H9 (cell line): ENCODE results near the gene TMEM44. TPM values are rescaled to one million over a fixed set of nuclear protein-coding genes. Genes with fewer than 3 reads are reported as not detected.
A peak's percentile ranks its signal among the peaks of the same experiment; 100 is the strongest.

Source experiments
- DNase-seq: peaks from one replicate; pipeline ENCODE4 v3.0.0-alpha.2; 2017
- H2AFZ ChIP-seq: one replicate; pipeline ENCODE4 v1.6.1; 2013; ENCODE audit warnings: mild to moderate bottlenecking, low read length, control low read depth, moderate library complexity
- H2AK5ac ChIP-seq: 2 replicates; pipeline ENCODE4 v1.6.1; 2013; ENCODE audit warnings: low read length, control low read depth, mixed read lengths; ENCODE audit not compliant: insufficient read length
- H2BK120ac ChIP-seq: one replicate; pipeline ENCODE4 v1.6.1; 2013; ENCODE audit warnings: low read depth, mild to moderate bottlenecking, low read length, control low read depth, inconsistent platforms; ENCODE audit not compliant: poor library complexity, severe bottlenecking
- H2BK12ac ChIP-seq: 2 replicates; pipeline ENCODE4 v1.6.1; 2013; ENCODE audit warnings: low read length, control low read depth, mixed read lengths, low read depth; ENCODE audit not compliant: insufficient read length
- H2BK15ac ChIP-seq: 2 replicates; pipeline ENCODE4 v1.6.1; 2013; ENCODE audit warnings: low read depth, low read length, control low read depth
- H2BK20ac ChIP-seq: one replicate; pipeline ENCODE4 v1.6.1; 2013; ENCODE audit warnings: low read depth, mild to moderate bottlenecking, low read length, control low read depth, inconsistent platforms; ENCODE audit not compliant: poor library complexity, severe bottlenecking
- H2BK5ac ChIP-seq: 2 replicates; pipeline ENCODE4 v1.6.1; 2013; ENCODE audit warnings: low read length, control low read depth, mixed read lengths; ENCODE audit not compliant: insufficient read length
- H3K14ac ChIP-seq: 2 replicates; pipeline ENCODE4 v1.6.1; 2013; ENCODE audit warnings: low read length, control low read depth; ENCODE audit not compliant: insufficient read depth
- H3K18ac ChIP-seq: 2 replicates; pipeline ENCODE4 v1.6.1; 2013; ENCODE audit warnings: low read depth, mild to moderate bottlenecking, mixed read lengths, low read length, control low read depth; ENCODE audit not compliant: insufficient read length
- H3K23ac ChIP-seq: 2 replicates; pipeline ENCODE4 v1.6.1; 2013; ENCODE audit warnings: low read length, control low read depth, mixed read lengths, low read depth; ENCODE audit not compliant: insufficient read length
- H3K23me2 ChIP-seq: 2 replicates; pipeline ENCODE4 v1.6.1; 2013; ENCODE audit warnings: low read depth, mild to moderate bottlenecking, mixed read lengths, low read length, control low read depth; ENCODE audit not compliant: insufficient read length, poor library complexity, severe bottlenecking
- H3K27ac ChIP-seq: 2 replicates; pipeline ENCODE4 v1.5.1; 2013; ENCODE audit warnings: low read length, control low read depth, mixed read lengths, low read depth; ENCODE audit not compliant: insufficient read length
- H3K27me3 ChIP-seq: 2 replicates; pipeline ENCODE4 v1.6.1; 2013; ENCODE audit warnings: low read length, control low read depth, inconsistent platforms; ENCODE audit not compliant: insufficient read depth
- H3K4ac ChIP-seq: 2 replicates; pipeline ENCODE4 v1.6.1; 2013; ENCODE audit warnings: low read depth, mild to moderate bottlenecking, control low read depth, inconsistent platforms, low read length, moderate library complexity
- H3K4me1 ChIP-seq: 2 replicates; pipeline ENCODE4 v1.6.1; 2013; ENCODE audit warnings: low read length, control low read depth, inconsistent platforms; ENCODE audit not compliant: insufficient read depth
- H3K4me2 ChIP-seq: 2 replicates; pipeline ENCODE4 v1.6.1; 2013; ENCODE audit warnings: low read length, control low read depth, mixed read lengths; ENCODE audit not compliant: insufficient read length, insufficient read depth
- H3K56ac ChIP-seq: 2 replicates; pipeline ENCODE4 v1.6.1; 2013; ENCODE audit warnings: low read depth, mild to moderate bottlenecking, mixed read lengths, low read length, control low read depth; ENCODE audit not compliant: insufficient read length
- H3K79me1 ChIP-seq: 2 replicates; pipeline ENCODE4 v1.6.1; 2013; ENCODE audit warnings: low read depth, mild to moderate bottlenecking, moderate library complexity, low read length, control low read depth, inconsistent platforms; ENCODE audit not compliant: insufficient read depth, poor library complexity, severe bottlenecking
- H3K79me2 ChIP-seq: 2 replicates; pipeline ENCODE4 v1.6.1; 2013; ENCODE audit warnings: low read length, control low read depth, inconsistent platforms; ENCODE audit not compliant: insufficient read depth
- H3K9ac ChIP-seq: 2 replicates; pipeline ENCODE4 v1.6.1; 2013; ENCODE audit warnings: low read length, control low read depth, mixed read lengths; ENCODE audit not compliant: insufficient read length; ENCODE audit errors: extremely low read depth
- H3K9me3 ChIP-seq: one replicate; pipeline ENCODE4 v1.6.1; 2013; ENCODE audit warnings: low read depth, low read length, inconsistent platforms; ENCODE audit not compliant: control insufficient read depth
- H3T11ph ChIP-seq: one replicate; pipeline ENCODE4 v1.6.1; 2013; ENCODE audit warnings: mild to moderate bottlenecking, low read length, control low read depth, inconsistent platforms
- H4K20me1 ChIP-seq: one replicate; pipeline ENCODE4 v1.6.1; 2013; ENCODE audit not compliant: control insufficient read depth, insufficient read length, insufficient read depth
- H4K5ac ChIP-seq: 2 replicates; pipeline ENCODE4 v1.6.1; 2013; ENCODE audit warnings: low read depth, mild to moderate bottlenecking, mixed read lengths, low read length, control low read depth; ENCODE audit not compliant: insufficient read length
- H4K8ac ChIP-seq: replicated peaks from 2 replicates; pipeline ENCODE4 v1.6.1; 2013; ENCODE audit warnings: low read length, control low read depth, mixed read lengths, low read depth; ENCODE audit not compliant: insufficient read length
- H4K91ac ChIP-seq: 2 replicates; pipeline ENCODE4 v1.6.1; 2013; ENCODE audit warnings: low read depth, mild to moderate bottlenecking, moderate library complexity, mixed read lengths, low read length, control low read depth; ENCODE audit not compliant: insufficient read length
- H3K27ac Mint-ChIP-seq, 3 experiments: 2 replicates in 2 of 3; 3 replicates in 1 of 3; pipeline ENCODE4 v1.8.0; 2020 to 2021; ENCODE audit warnings: mixed read lengths in 3 of 3, mild to moderate bottlenecking in 1 of 3, moderate library complexity in 1 of 3
- H3K27me3 Mint-ChIP-seq: 2 replicates; pipeline ENCODE4 v1.8.0; 2021; ENCODE audit warnings: low read depth, mild to moderate bottlenecking, moderate library complexity, mixed read lengths
- H3K36me3 Mint-ChIP-seq, 3 experiments: 2 replicates in 2 of 3; 3 replicates in 1 of 3; pipeline ENCODE4 v1.8.0; 2020 to 2021; ENCODE audit warnings: low read depth in 3 of 3, mixed read lengths in 3 of 3; ENCODE audit not compliant: insufficient read depth in 1 of 3
- H3K4me1 Mint-ChIP-seq, 2 experiments: 2 replicates each; pipeline ENCODE4 v1.8.0; 2020; ENCODE audit warnings: mixed read lengths in 2 of 2
- H3K4me3 Mint-ChIP-seq, 2 experiments: 2 replicates in 1 of 2; 3 replicates in 1 of 2; pipeline ENCODE4 v1.8.0; 2020 to 2021; ENCODE audit warnings: mild to moderate bottlenecking in 2 of 2, mixed read lengths in 2 of 2, moderate library complexity in 1 of 2
- H3K9me3 Mint-ChIP-seq, 2 experiments: 2 replicates in 1 of 2; 3 replicates in 1 of 2; pipeline ENCODE4 v1.8.0; 2020; ENCODE audit warnings: mild to moderate bottlenecking in 2 of 2, mixed read lengths in 2 of 2, moderate library complexity in 1 of 2
- CTCF ChIP-seq: fragments of 200-600 bp; sonication (generic); conservative IDR thresholded peaks from 3 replicates; pipeline ENCODE4 v1.8.0; 2021; ENCODE audit warnings: antibody characterized with exemption, mild to moderate bottlenecking
- WGBS: extraction: QIAGEN DNeasy Blood & Tissue Kit; methylation state at CpG from one replicate; pipeline ENCODE4 v1.1.7; 2013; ENCODE audit warnings: missing lambda C conversion rate, low lambda C conversion rate, mixed read lengths; ENCODE audit not compliant: insufficient read length; ENCODE audit errors: extremely low coverage; 5-methylcytosine and 5-hydroxymethylcytosine counted together
- total RNA-seq: library from RNA; stranded (reverse); gene quantifications from 2 replicates; pipeline ENCODE4 v1.2.1, GENCODE V29; 2021

TMEM44 gene
- total RNA-seq, 1 experiment from 2014 or later, result 19.8 TPM

GRCh38 chr3:194559530-194559929 is 73.7 kb downstream of the TMEM44 start:
- no peak for TF ChIP-seq CTCF

More at GRCh38 chr3:194559530-194559929, 73.7 kb downstream of the TMEM44 start:
- Histone ChIP-seq H2AFZ (no peak overlapping the region), H4K91ac (no peak overlapping the region), H3K14ac (no peak overlapping the region), H4K20me1 (no peaks in the 10 kb centered on the region), H3K9me3 (no peaks in the 10 kb centered on the region), H3K23me2 (no peaks in the 10 kb centered on the region), H3K79me2 (no peaks in the 10 kb centered on the region), H3K4ac (no peak overlapping the region), H2BK5ac (no peak overlapping the region), H3K27me3 (no peaks in the 10 kb centered on the region), H3T11ph (no peak overlapping the region), H2BK12ac (no peak overlapping the region), H2AK5ac (no peak overlapping the region), H4K5ac (no peak overlapping the region), H3K18ac (no peak overlapping the region), H2BK120ac (no peak overlapping the region), H3K27ac (no peak overlapping the region), H3K9ac (no peak overlapping the region), H3K4me2 (no peak overlapping the region), H3K4me1 (peaks cover 8% of the 10 kb centered on the region; the same call in 1 of the 2 replicates), H3K23ac (no peak overlapping the region), H4K8ac (no peak overlapping the region), H3K56ac (no peak overlapping the region), H2BK15ac (no peak overlapping the region), H3K79me1 (no peaks in the 10 kb centered on the region), H2BK20ac (no peak overlapping the region)
- H3K4me3 Mint-ChIP-seq, result no peak overlapping the region
- H3K36me3 Mint-ChIP-seq, result no peaks in the 10 kb centered on the region
- peaks cover 30 to 31% of the 10 kb centered on the region in 2 experiments for H3K4me1 Mint-ChIP-seq
- no CpG with 5 or more reads among the region's 5 CpGs for WGBS
- no peaks in the 10 kb centered on the region for H3K9me3 Mint-ChIP-seq
- DNase-seq, result no peak
- 0 out of 7 replicates have a peak overlapping the region, but pooled peaks of 1 of the 3 experiments have one; percentile 12 for H3K27ac Mint-ChIP-seq
- H3K27me3 Mint-ChIP-seq, result peaks cover 5% of the 10 kb centered on the region; the same call in 1 of the 2 replicates
